HG03457 (cell line): Measurements from ENCODE around the gene MRM1.
A peak's percentile ranks its signal among the peaks of the same experiment; 100 is the strongest.

ENCODE experiments used
- ATAC-seq: cut with Tn5 transposase; IDR thresholded peaks from one replicate; pipeline ENCODE4 v1.9.1; 2021; ENCODE audit warnings: moderate number of reproducible peaks; ENCODE audit not compliant: unreplicated experiment

Gene MRM1

DNA sequence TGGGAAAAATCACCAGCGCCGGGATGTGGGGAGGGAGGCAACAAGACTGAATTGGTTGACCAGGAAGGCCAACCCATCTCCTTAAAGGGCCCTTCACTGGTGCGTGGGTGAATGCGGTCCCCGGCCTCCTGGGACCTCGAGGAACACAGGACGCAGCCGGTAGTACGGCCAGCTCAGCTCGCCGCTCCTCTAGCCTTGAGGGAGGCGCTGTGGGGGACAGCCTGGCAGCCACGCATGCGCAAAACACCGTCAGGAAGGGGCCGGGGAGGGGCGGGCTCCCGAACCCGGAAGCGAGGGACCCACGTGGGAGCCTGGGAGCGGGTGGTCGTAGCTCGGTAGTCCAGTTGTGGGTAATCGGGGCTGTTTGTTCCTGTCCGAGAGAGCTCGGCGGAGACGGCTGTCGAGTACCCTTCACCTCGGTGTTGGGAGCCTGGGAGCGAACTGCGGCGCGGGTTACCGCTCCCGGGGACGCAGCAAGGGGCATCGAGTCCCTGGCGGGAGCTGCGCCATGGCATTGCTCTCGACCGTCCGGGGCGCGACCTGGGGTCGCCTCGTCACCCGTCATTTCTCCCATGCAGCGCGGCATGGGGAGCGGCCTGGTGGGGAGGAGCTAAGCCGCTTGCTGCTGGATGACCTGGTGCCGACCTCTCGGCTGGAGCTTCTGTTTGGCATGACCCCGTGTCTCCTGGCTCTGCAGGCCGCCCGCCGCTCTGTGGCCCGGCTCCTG lies at the start of gene MRM1:
Gene MRM1, plus strand, starts transcription at position 281 of the 727 bp plus-strand sequence. Its CDS starts 228 bp downstream, at position 509.
- peak; percentile 47 for ATAC-seq

DNA sequence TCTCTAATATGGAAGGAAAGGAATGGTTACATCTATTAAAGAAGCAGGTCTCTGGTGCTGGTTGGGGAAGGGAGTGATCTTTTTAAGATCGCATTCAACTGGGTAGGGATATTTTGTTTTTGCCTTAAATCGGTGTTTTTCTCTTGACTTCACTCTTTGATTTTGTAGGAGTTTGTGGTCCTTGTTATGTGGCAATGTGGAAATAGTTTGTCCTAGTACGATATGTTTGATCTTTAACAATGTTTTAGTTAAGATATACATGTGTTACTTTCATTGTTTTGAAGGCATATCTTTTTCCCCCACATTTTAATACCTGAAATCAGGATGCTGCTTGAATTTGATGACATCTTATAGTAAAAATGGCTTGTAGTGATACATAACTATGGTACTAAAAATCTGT lies 47.9 kb upstream of the MRM1 start:
- ATAC-seq: no peak

GRCh38 chr17:36566081-36566480 lies 35.3 kb upstream of the MRM1 start:
- ATAC-seq: no peak

- no peak for ATAC-seq
Observed at GRCh38 chr17:36575028-36575427, 26.4 kb upstream of the MRM1 start.

DNA sequence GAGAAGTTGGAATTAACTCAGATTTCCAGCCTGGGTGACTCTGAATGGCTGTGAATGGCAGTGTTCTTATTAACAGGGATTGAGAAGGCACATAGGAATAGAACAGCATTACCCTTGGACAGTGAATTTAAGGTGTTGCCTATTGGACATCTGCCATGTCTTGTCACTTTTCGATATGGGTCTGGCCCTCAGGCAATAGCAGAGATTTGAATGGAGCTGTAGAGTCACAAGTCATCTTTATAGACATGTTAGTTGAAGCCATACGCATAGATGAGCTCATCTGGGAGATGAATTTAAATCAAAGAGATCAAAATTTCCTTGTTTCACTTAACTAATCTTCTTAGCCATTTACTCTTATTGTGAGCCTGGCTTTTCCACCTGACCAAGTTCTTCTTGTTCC lies 24.6 kb upstream of the MRM1 start:
- no peak for ATAC-seq

DNA sequence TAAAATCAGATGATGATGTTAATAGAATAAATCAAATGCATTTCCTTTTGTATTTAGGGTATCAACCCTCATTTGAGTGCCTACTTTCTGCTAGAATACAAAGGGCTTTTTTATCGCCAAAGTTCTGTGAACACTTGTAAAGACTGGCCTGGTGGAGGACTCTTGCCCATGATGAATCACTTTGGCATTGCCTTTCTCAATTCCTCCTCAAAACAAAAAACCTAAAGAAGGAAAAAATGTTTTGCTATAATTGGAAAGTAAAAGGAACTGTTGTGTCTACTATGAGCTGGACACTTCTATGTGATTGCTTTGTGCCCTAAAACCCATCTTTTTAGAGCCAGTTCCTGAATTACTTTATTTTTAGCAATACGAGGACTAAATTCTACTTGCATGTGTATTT lies 22.7 kb upstream of the MRM1 start:
- ATAC-seq: no peak

DNA sequence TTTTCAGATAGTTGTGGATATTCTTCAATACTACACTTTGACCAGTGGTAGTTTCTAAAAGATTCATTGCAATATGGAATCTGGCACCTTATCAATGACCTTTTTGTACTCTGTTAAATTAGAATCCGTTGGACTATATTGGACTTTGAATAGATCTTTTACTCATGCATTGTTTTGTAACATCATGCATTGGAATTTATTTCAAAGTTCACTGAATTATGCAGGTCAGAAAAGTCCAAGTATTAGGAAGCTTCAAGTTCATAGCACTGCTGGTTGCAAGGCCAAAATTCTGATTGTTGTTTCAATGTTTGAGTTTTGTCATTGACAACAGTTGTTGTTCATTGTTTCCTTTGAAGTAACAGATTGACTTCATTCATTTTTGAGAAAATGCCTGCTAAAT lies 17.6 kb upstream of the MRM1 start:
- ATAC-seq: no peak

DNA sequence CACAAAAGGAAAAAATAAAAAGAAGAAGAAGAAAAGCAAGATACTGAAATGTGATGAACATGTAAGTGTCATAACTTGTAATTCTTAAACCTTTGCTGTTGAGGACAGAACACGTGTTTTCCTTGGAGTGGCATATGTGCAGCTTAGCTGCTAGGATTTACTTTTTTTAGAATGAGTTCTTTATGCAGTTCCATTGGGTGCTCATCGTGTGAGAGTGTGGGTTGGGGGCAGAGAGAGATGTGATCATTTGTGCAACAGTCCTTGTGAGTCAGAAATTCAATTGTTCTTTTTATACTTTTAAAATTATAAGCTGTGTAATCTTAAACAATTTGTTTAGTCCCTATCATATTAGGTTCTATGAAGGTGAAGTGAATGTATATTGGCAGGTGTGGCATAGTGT lies 15.2 kb upstream of the MRM1 start:
- ATAC-seq: no peak

DNA sequence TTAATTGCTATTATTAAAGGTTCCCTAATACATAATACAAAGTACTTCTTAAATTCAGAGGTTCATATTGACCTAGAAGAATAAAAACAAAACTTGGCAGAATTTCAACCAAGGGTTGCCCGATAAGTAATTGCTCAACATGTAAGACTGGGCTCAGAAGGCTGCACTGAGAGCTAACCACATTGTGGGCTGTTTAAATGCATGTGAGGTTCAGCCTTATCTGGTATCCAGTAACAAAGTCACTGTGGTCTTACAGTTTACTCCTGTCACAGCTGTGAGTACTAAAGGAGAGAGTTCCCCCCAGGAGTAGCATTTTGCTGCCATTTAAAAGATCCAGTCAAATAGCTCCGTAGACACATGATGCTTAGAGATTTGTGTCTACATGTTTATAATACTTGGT lies 11.3 kb upstream of the MRM1 start:
- ATAC-seq: no peak

DNA sequence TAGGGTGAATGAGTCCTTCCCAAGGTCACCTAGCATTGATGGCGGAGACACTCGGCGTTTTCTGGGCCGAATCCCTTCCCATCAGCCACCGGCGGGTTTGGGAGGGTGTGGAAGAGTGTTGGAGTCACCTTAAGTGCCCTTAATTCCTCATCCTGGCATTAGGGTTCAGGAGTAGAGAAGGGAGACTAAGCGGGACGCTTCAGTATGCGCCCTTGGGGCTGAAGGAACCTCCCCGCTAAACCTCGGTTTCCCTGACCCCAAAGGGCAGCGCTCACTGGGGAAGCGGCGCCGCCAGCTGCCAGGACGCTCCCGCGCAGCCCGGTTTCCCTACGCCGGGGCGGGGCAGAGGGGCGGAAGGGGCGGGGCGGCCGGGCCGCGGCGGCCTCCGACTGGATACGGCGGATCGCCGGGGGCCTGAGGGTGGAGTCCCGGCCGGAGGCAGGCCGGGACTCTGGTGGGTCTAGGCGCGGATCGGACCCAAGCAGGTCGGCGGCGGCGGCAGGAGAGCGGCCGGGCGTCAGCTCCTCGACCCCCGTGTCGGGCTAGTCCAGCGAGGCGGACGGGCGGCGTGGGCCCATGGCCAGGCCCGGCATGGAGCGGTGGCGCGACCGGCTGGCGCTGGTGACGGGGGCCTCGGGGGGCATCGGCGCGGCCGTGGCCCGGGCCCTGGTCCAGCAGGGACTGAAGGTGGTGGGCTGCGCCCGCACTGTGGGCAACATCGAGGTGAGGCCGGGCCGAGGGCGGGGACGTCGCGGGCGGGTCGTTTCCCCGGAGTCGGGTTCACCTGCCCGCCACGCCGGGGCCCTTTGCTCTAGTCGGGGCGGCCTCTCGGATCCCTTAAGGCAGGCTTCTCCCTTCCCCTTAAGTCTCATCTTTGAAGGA lies 9.7 kb upstream of the MRM1 start, which contains the start of gene DHRS11:
Gene DHRS11, plus strand, starts transcription at position 446 of the 882 bp plus-strand sequence. Its CDS starts 131 bp downstream, at position 577.
- ATAC-seq: no peak

- ATAC-seq: no peak
Observed at GRCh38 chr17:36592316-36592715, 9.1 kb upstream of the MRM1 start.

- ATAC-seq: no peak
Observed at GRCh38 chr17:36592716-36593321, 8.6 kb upstream of the MRM1 start.

DNA sequence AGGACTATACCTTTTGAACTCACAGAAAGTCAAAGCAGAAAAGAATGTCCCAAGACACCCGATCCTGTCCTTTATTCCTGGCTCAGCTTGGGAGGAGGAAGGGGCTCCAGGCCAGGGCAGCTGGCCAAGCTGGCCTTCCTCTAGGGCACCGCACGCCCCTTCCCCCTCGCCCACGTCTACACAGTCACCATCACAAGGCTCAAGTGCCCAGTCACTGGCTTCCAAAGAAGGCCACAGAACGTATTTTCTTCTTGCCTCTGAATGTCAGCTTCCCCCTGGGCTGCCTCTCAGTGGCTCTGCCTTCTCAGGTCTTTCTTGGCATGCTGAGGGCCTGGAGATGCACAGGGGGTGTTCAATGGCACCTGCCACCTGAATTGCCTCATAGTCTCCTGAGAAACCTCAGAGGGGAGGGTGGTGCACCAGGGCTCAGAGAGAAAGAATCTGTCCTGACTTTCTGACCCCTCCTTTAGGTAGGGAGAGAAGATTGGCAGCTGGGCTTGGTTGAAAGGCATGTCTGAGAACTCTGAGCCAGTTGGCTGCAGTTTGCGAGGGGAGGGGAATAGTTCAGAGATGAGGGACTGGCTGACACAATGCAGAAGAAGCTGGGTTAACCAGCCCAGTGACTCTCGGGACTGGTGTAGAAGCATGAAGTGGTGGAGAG lies 7.6 kb upstream of the MRM1 start:
- ATAC-seq: no peak

- ATAC-seq: no peak
Observed at GRCh38 chr17:36594626-36595401, 6.6 kb upstream of the MRM1 start.

- no peak for ATAC-seq
Observed at GRCh38 chr17:36597226-36597625, 4.2 kb upstream of the MRM1 start.

- ATAC-seq: no peak
Observed at GRCh38 chr17:36597866-36598777, 3.3 kb upstream of the MRM1 start.

DNA sequence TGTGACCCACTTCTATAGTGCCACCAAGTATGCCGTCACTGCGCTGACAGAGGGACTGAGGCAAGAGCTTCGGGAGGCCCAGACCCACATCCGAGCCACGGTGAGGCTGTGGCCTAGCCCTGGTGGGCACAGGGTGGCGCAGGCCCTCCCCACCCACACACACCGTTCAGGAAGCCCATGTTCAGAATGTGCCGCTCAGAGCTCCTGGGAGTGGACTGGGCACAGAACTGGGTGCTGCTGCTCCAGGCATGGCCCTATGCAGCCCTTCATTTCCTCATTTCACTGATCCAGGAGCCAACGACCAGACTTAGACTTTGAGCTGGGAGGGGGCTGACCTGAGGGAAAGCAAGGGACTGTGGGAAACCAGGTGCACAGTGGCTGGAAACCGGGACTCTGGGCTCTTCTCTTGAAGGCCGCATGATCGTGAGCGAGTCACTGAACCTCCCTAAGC lies 2.4 kb upstream of the MRM1 start:
- ATAC-seq: no peak

DNA sequence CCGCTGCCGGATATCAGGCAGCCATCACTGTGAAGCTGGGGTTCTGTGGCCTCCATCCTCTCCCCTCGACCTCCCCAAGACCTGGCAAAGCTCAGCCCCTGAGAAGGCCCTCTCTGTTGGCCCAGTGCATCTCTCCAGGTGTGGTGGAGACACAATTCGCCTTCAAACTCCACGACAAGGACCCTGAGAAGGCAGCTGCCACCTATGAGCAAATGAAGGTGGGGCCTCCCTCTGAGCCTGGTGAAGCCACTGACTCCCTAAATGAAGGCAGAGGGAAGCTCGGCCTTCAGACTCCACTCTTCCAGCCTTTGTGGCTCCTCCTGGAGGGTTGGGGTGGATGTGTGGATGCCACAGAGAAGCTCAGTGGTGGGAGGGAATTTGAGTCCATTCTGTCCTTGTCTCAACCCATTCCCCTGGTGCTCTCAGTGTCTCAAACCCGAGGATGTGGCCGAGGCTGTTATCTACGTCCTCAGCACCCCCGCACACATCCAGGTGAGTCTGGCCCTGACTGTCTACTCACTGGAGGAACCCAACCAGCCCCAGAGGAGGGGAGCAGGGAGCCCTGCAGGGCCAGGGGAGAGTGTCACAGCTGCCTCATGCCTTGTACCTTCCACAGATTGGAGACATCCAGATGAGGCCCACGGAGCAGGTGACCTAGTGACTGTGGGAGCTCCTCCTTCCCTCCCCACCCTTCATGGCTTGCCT lies 1.7 kb upstream of the MRM1 start:
- no peak for ATAC-seq

DNA sequence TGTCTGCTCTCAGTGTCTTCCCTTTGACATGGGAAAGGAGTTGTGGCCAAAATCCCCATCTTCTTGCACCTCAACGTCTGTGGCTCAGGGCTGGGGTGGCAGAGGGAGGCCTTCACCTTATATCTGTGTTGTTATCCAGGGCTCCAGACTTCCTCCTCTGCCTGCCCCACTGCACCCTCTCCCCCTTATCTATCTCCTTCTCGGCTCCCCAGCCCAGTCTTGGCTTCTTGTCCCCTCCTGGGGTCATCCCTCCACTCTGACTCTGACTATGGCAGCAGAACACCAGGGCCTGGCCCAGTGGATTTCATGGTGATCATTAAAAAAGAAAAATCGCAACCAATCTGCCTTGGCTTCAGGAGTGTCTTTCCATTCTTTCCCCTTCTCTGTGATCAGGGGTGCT lies 918 bp upstream of the MRM1 start:
- ATAC-seq: no peak
